OCI-LY1 (cell line): Measurements from ENCODE around the gene SEMA5A.

Experiments
- CTCF ChIP-seq: fragments of 200-600 bp; sonication (generic), shearing (Covaris generic); IDR thresholded peaks from 2 replicates; pipeline ENCODE4 v1.5.1; 2017; ENCODE audit warnings: mild to moderate bottlenecking, antibody characterized with exemption, low read length, moderate library complexity, mixed read lengths
- EZH2 ChIP-seq: fragments of 200-600 bp; sonication (generic), shearing (Covaris generic); IDR thresholded peaks from 2 replicates; pipeline ENCODE4 v1.8.0; 2017; ENCODE audit warnings: borderline replicate concordance, mixed run types, mild to moderate bottlenecking, antibody characterized with exemption, low read length, moderate library complexity, mixed read lengths

GRCh38 chr5:9059920-9060691 lies 485.8 kb downstream of the SEMA5A start:
- no peak for TF ChIP-seq CTCF
- TF ChIP-seq EZH2: no peak
